ENCODE measurements around the gene PRIMA1. TPM values are rescaled to one million over a fixed set of nuclear protein-coding genes. Genes with fewer than 3 reads are reported as not detected.

Gene PRIMA1
- total RNA-seq, 6 donors from 2014 or later: under 0.01 to 1.8 (median 0.62) TPM

DNA sequence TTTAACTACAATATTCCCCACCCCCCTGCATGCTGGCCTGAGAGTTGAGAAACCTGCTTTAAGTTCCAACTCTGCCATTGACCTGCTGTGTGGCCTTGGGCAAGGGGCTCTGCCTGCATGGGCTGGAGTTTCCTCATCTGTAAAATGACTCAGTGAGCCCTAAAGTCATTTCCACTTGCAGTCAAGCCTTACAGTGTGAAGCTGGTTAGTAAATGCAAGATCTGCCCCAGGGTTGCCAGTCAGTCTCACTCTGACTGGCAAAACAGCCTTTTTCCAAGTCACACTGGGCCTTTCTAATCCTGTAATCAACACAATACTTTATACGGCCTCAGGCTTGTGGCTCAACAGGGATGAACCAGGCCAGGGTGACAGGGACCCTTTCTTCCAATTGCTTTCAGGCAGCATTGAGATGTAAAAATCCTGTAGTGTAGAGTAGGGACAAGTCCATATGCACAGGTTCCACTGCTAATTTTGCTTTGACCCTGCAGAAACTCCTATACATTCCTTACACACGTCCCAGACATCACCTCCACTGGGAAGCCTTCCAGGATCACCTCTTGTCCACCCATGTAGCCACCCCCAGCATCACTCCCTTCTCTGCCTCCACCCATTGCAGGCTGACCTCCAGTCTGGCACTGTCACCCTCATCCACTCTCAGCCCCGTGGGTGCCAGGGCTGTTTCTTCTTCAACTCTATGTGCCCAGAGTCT, 42.6 kb upstream of the PRIMA1 start:
- no peak overlapping the region for H3K4me3 ChIP-seq
- H3K4me1 ChIP-seq: no peaks in the 10 kb centered on the region
- ATAC-seq (ENCODE audit: low FRiP score in 2 of 2) (no peak), DNase-seq (no peak)
- H3K36me3 ChIP-seq: no peaks in the 10 kb centered on the region
- TF ChIP-seq EP300 (IDR thresholded peaks at IDR 0.05): no peak
- TF ChIP-seq POLR2AphosphoS5 (IDR thresholded peaks at IDR 0.05): no peak
- TF ChIP-seq, protein P1, sequence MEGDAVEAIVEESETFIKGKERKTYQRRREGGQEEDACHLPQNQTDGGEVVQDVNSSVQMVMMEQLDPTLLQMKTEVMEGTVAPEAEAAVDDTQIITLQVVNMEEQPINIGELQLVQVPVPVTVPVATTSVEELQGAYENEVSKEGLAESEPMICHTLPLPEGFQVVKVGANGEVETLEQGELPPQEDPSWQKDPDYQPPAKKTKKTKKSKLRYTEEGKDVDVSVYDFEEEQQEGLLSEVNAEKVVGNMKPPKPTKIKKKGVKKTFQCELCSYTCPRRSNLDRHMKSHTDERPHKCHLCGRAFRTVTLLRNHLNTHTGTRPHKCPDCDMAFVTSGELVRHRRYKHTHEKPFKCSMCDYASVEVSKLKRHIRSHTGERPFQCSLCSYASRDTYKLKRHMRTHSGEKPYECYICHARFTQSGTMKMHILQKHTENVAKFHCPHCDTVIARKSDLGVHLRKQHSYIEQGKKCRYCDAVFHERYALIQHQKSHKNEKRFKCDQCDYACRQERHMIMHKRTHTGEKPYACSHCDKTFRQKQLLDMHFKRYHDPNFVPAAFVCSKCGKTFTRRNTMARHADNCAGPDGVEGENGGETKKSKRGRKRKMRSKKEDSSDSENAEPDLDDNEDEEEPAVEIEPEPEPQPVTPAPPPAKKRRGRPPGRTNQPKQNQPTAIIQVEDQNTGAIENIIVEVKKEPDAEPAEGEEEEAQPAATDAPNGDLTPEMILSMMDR (IDR thresholded peaks at IDR 0.05): no peak
- TF ChIP-seq POLR2A (IDR thresholded peaks at IDR 0.05): no peak
- 59 to 73% methylated on average over 3 of the region's 3 CpGs for WGBS, 2 donors
- H3K27ac ChIP-seq: no peak overlapping the region
- no peaks in the 10 kb centered on the region for H3K27me3 ChIP-seq
- H3K9me3 ChIP-seq: no peaks in the 10 kb centered on the region

DNA sequence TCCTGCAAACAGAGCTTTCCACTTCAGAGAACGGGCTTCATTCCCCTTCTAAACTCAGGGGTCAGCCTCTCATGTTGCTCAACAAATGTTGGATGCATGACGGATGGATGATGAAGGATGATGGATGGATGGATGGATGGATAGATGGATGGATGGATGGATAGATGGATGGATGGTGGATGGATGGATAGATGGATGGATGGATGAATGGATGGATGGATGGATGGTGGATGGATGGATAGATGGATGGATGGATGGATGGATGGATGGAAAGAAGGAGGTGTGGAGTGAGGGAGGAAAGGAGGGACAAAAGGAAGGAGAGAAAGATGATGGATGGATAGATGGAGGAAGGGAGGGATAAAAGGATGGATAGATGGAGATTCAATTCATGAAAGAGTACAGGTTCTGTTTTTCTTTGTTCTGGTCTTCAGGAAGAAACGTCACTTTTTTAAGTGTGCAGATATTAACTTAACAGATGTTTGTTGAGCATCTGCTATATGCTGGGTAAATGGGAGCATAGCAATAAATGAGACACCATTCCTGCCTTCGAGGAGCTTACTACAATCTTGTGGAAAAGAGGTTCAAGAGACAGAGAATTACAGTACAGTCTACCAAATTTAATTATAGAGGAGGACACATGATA, 41.7 kb upstream of the PRIMA1 start:
- no peak overlapping the region for H3K4me3 ChIP-seq
- 73 to 83% methylated on average over 4 of the region's 4 CpGs for WGBS, 2 donors
- no peak for ATAC-seq (ENCODE audit: low FRiP score in 2 of 2)
- no peaks in the 10 kb centered on the region for H3K27me3 ChIP-seq
- H3K36me3 ChIP-seq: no peaks in the 10 kb centered on the region
- no peaks in the 10 kb centered on the region for H3K4me1 ChIP-seq
- H3K27ac ChIP-seq: no peak overlapping the region
- no peak for DNase-seq
- TF ChIP-seq POLR2AphosphoS5 (IDR thresholded peaks at IDR 0.05): no peak
- no peak for TF ChIP-seq EP300 (IDR thresholded peaks at IDR 0.05)
- TF ChIP-seq POLR2A (IDR thresholded peaks at IDR 0.05): no peak
- TF ChIP-seq, protein P1 (IDR thresholded peaks at IDR 0.05): no peak
- H3K9me3 ChIP-seq: no peaks in the 10 kb centered on the region

DNA sequence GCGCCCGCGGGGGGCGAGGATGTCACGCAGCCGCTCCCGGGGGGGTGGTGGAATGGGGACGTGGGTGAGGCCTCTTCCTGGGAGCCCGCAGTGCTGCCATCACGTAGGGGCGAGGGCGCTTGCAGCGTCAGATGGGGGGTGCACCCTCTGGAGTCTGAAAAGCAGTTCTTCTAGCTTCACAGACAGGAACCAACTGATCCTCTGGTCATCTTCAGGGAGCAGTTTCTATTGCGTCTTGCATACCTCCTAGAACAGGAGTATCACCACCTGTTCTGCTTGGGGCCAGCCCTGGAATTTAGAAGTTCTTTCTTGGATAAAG, 36.9 kb upstream of the PRIMA1 start:
- no peaks in the 10 kb centered on the region for H3K9me3 ChIP-seq

DNA sequence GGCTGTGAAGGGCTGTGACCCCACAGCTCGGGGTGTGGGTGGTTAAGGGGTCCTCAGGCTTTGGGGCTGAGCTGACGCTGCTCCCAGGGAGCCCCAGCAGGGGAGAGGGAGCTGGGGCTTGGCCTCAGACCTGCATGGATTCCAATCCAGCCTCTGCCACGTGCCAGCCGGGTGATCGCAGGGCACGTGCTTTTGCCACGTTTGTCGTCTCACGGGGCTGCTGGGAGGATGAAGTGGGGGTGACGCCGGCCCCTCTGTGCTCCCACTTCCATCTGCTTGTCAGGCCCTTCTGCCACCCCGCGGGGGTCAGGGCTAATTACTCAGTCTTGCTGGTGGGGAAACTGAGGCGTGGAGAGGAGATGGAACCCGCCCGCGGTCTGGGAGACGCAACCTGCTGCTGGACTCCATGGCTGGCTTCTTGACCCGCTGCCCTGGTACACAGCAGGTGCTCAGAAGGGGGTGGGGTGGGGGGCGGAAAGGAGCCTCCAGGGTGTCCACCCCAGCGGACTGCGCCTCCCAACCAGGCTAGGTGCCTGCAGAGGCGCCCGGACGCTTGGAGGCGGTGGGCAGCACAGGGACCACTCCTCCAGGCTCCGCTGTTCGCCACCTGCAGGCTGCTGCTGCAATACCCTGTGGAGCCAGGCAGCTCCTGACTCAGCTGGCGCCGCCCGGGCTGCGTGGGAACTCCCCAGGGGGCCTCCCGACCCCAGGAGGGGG, 36.4 kb upstream of the PRIMA1 start:
- no peaks in the 10 kb centered on the region for H3K36me3 ChIP-seq
- WGBS, 2 donors: 85 to 89% methylated on average over 16 to 24 of the region's 33 CpGs
- H3K27me3 ChIP-seq: no peaks in the 10 kb centered on the region
- H3K27ac ChIP-seq: no peak overlapping the region
- H3K4me3 ChIP-seq: no peak overlapping the region
- peak in 1 of 2 donors; percentile 78 for DNase-seq
- no peak for ATAC-seq (ENCODE audit: low FRiP score in 2 of 2)
- TF ChIP-seq, protein P1 (IDR thresholded peaks at IDR 0.05): no peak
- TF ChIP-seq EP300 (IDR thresholded peaks at IDR 0.05) (no peak), POLR2AphosphoS5 (IDR thresholded peaks at IDR 0.05) (no peak), POLR2A (IDR thresholded peaks at IDR 0.05) (no peak)
- H3K4me1 ChIP-seq: no peaks in the 10 kb centered on the region
- H3K9me3 ChIP-seq: no peaks in the 10 kb centered on the region

More for the DNA sequence above, 36.9 kb upstream of the PRIMA1 start:
- Histone ChIP-seq H3K27me3 (no peaks in the 10 kb centered on the region), H3K4me3 (no peak overlapping the region), H3K36me3 (no peaks in the 10 kb centered on the region), H3K27ac (no peak overlapping the region), H3K4me1 (no peaks in the 10 kb centered on the region)
- TF ChIP-seq POLR2A (IDR thresholded peaks at IDR 0.05): no peak
- TF ChIP-seq, protein P1 (IDR thresholded peaks at IDR 0.05): no peak
- ATAC-seq (ENCODE audit: low FRiP score in 2 of 2) (no peak), DNase-seq (no peak)
- WGBS, 2 donors: 72 to 88% methylated on average over 6 to 7 of the region's 14 CpGs
